GM12865 (cell line): ENCODE results near the gene CES3.
"Not testable (repeated sequence)": the region's sequence is repeated elsewhere in the genome, so short reads cannot be mapped to it uniquely, and the experiment has no call there.

Experiments used
- DNase-seq: peaks from one replicate; pipeline ENCODE4 v3.0.0; 2010; ENCODE audit warnings: low read depth
- H3K4me3 ChIP-seq: 2 replicates; pipeline ENCODE4 v1.5.1; 2011; ENCODE audit warnings: mild to moderate bottlenecking, low read depth, low read length, control low read depth
- CTCF ChIP-seq: IDR thresholded peaks from 2 replicates; pipeline ENCODE4 v1.5.1; 2011; ENCODE audit warnings: low read length, control low read depth, low read depth, inconsistent platforms; ENCODE audit not compliant: insufficient read depth; ENCODE audit errors: missing control alignments

CES3 gene

DNA sequence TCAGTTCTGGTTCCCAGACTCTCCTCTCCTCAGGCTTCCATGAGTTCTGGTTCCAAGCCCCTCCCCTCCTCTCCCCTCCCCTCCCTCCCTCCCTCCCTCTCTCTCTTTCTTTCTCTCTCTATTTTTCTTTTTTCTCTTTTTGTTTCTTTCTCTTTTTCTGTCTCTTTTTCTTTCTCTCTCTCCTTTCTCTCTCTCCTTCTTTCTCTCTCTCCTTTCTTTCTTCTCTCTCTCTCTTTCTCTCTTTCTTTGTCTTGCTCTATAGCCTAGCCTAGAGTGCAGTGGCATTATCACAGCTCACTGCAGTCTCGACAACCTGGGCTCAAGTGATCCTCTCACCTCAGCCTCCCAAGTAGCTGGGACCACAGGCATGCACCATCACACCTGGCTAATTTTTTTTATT is 796 bp upstream of the CES3 start:
- DNase-seq: no peak
- H3K4me3 ChIP-seq: no peak overlapping the region
- TF ChIP-seq CTCF: no peak

- TF ChIP-seq CTCF: no peak
- no peak for DNase-seq
- no peak overlapping the region for H3K4me3 ChIP-seq
Measured at GRCh38 chr16:66961914-66962313, 848 bp downstream of the CES3 start.

DNA sequence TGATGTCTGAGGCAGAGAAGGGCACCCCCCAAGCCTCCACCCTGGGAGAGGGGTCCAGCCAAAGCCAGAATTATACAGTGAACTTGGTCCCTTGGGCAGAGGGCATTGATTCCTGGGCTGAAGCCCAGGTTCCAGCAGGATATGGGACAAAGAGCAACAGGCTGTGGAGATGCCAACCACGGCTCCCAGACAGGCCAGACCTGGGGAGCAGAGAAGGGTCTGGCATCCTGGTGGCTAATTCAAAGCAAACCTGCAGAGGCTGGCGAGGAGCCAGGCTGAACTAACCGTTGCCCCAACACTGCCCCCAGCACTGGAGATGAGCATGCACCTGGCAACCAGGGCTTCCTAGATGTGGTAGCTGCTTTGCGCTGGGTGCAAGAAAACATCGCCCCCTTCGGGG is 3.0 kb downstream of the CES3 start:
- no peak for TF ChIP-seq CTCF
- no peak overlapping the region for H3K4me3 ChIP-seq
- no peak for DNase-seq

GRCh38 chr16:66968847-66969246 is 7.8 kb downstream of the CES3 start:
- H3K4me3 ChIP-seq: no peak overlapping the region
- TF ChIP-seq CTCF: no peak
- no peak for DNase-seq

DNA sequence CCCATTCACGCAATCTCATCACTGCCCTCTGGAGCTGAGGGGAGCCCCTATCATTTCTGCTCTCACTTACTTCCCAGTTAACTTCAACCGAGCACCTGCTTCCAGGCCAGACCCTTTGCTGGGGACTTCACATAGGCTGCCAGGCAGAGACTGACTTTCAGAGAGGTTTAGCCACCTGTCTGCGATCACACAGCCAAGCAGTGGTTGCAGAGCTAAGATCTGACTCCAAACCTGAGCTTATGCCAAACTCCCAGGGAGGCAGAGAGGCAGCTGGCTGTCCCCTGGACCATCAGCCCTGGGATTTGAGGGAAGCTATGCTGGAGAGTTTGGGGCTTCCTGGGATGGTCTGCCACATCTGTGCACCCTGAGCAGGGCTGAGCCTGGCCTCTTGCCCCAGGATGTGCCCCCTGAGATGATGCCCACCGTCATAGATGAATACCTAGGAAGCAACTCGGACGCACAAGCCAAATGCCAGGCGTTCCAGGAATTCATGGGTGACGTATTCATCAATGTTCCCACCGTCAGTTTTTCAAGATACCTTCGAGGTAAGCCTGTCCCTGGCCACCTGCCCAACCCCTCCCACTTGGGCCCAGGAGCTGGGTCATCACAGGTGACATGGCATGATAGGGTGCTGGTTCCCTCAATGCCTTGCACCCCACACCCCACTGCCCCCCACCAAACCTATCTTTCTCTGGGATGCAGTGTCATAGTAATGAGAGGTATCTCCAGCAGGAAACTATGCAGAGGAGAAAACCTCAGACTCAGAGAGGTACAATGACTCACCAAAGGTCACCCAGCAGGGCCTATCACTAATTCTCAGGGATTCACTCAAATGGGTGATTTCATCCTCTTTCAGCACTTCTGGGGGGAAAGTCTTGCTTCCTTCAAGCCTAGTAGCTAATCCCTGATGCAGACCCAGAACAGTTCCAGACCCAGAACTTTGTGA is 10.0 kb downstream of the CES3 start:
- DNase-seq: no peak
- no peak for TF ChIP-seq CTCF
- no peak overlapping the region for H3K4me3 ChIP-seq

DNA sequence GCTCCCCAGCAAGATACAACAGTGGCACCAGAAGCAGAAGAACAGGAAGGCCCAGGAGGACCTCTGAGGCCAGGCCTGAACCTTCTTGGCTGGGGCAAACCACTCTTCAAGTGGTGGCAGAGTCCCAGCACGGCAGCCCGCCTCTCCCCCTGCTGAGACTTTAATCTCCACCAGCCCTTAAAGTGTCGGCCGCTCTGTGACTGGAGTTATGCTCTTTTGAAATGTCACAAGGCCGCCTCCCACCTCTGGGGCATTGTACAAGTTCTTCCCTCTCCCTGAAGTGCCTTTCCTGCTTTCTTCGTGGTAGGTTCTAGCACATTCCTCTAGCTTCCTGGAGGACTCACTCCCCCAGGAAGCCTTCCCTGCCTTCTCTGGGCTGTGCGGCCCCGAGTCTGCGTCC is 11.9 kb downstream of the CES3 start:
- no peak for DNase-seq
- no peak overlapping the region for H3K4me3 ChIP-seq
- no peak for TF ChIP-seq CTCF

DNA sequence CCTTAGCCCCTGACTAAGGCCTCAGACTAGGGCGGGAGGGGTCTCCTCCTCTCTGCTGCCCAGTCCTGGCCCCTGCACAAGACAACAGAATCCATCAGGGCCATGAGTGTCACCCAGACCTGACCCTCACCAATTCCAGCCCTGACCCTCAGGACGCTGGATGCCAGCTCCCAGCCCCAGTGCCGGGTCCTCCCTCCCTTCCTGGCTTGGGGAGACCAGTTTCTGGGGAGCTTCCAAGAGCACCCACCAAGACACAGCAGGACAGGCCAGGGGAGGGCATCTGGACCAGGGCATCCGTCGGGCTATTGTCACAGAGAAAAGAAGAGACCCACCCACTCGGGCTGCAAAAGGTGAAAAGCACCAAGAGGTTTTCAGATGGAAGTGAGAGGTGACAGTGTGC is 12.7 kb downstream of the CES3 start:
- no peak for TF ChIP-seq CTCF
- no peak overlapping the region for H3K4me3 ChIP-seq
- no peak for DNase-seq

GRCh38 chr16:66974156-66974931 is 13.3 kb downstream of the CES3 start:
- H3K4me3 ChIP-seq, DNase-seq: not testable (repeated sequence)

DNA sequence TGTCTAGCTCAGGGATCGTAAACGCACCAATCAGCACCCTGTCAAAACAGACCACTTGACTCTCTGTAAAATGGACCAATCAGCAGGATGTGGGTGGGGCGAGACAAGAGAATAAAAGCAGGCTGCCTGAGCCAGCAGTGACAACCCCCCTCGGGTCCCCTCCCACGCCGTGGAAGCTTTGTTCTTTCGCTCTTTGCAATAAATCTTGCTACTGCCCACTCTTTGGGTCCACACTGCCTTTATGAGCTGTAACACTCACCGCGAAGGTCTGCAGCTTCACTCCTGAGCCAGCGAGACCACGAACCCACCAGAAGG is 13.8 kb downstream of the CES3 start:
- H3K4me3 ChIP-seq, DNase-seq: not testable (repeated sequence)
